GM12878 (cell line): ENCODE data around the gene FOXP4. TPM values are rescaled to one million over a fixed set of nuclear protein-coding genes. Genes with fewer than 3 reads are reported as not detected.

Source experiments
- ATAC-seq: fragments of 200-7000 bp; cut with Tn5 transposase; 3 replicates; pipeline ENCODE4 v1.9.1; 2020; ENCODE audit warnings: mild to moderate bottlenecking, moderate library complexity
- BruUV-seq: library from RNA; stranded (reverse); fragments of 400-500 nt; replicated peaks from 2 replicates; lab custom pipeline; 2021; lab: Mats Ljungman, UMichigan
- CTCF ChIA-PET: fragments of 300-600 bp; sonication (Branson Sonifier 250); formaldehyde crosslinking; extraction: SDS; loops from one replicate; lab custom pipeline; 2021; ENCODE audit warnings: inconsistent platforms; lab: Yijun Ruan, JAX
- POLR2A ChIA-PET: fragments of 350-600 bp; formaldehyde crosslinking; extraction: SDS; loops from one replicate; lab custom pipeline; 2021; ENCODE audit warnings: inconsistent platforms; lab: Charles Lee
- RAD21 ChIA-PET: fragments of 300-600 bp; sonication (Branson Sonifier 250); formaldehyde crosslinking; loops from one replicate; lab custom pipeline; 2023; ENCODE audit warnings: antibody characterized with exemption; ENCODE audit not compliant: unreplicated experiment; lab: Charles Lee
- SMC1A ChIA-PET: fragments of 300-600 bp; sonication (Branson Sonifier 250); formaldehyde crosslinking; loops from one replicate; lab custom pipeline; 2023; ENCODE audit not compliant: unreplicated experiment, uncharacterized antibody; lab: Charles Lee
- DNase-seq: peaks from one replicate; pipeline ENCODE4 v3.0.0-alpha.2; 2011; ENCODE audit warnings: low read depth, low spot score
- FAIRE-seq: peaks from 3 replicates; lab custom pipeline; 2011; peaks lifted over from hg19 to GRCh38; lab: Jason Lieb, UNC
- H2AFZ ChIP-seq: 2 replicates; pipeline ENCODE4 v1.6.0; 2011; ENCODE audit warnings: low read depth, low read length, control low read depth; ENCODE audit not compliant: control insufficient read depth
- H3K27ac ChIP-seq: 2 replicates; pipeline ENCODE4 v1.5.1; 2011; ENCODE audit warnings: control low read depth; ENCODE audit not compliant: control insufficient read depth, insufficient read depth
- H3K27me3 ChIP-seq, 2 experiments: replicated peaks in 1 of 2; 2 replicates each; pipeline versions ENCODE4 v1.6.0 to v1.6.1; 2011; ENCODE audit warnings: low read length in 1 of 2; ENCODE audit not compliant: control insufficient read depth in 2 of 2, insufficient read depth in 2 of 2
- H3K36me3 ChIP-seq, 2 experiments: 2 replicates each; pipeline ENCODE4 v1.5.1; 2011; ENCODE audit warnings: low read length in 1 of 2; ENCODE audit not compliant: control insufficient read depth in 2 of 2, insufficient read depth in 2 of 2
- H3K4me1 ChIP-seq: 2 replicates; pipeline ENCODE4 v1.6.1; 2011; ENCODE audit warnings: mild to moderate bottlenecking, low read length, moderate library complexity, mixed read lengths; ENCODE audit not compliant: control insufficient read depth, insufficient read depth
- H3K4me2 ChIP-seq: 2 replicates; pipeline ENCODE4 v1.6.0; 2011; ENCODE audit warnings: control low read depth; ENCODE audit not compliant: control insufficient read depth, insufficient read depth
- H3K4me3 ChIP-seq: fragments of 200-600 bp; sonication (generic); 2 replicates; pipeline ENCODE4 v1.5.1; 2016
- H3K79me2 ChIP-seq: 2 replicates; pipeline ENCODE4 v1.6.0; 2011; ENCODE audit warnings: low read length; ENCODE audit not compliant: control insufficient read depth, insufficient read depth
- H3K9ac ChIP-seq: 2 replicates; pipeline ENCODE4 v1.8.0; 2011; ENCODE audit warnings: low read length, control low read depth, mixed read lengths; ENCODE audit not compliant: control insufficient read depth, insufficient read depth
- H3K9me3 ChIP-seq: replicated peaks from 3 replicates; pipeline ENCODE4 v1.5.1; 2011; ENCODE audit warnings: mild to moderate bottlenecking, low read length; ENCODE audit not compliant: control insufficient read depth, insufficient read depth
- H4K20me1 ChIP-seq: 2 replicates; pipeline ENCODE4 v1.6.0; 2011; ENCODE audit not compliant: control insufficient read depth, insufficient read depth
- ASH2L ChIP-seq: fragments of 300-600, 200-600 bp; sonication (generic); IDR thresholded peaks from 2 replicates; pipeline ENCODE4 v1.6.1; 2017; ENCODE audit warnings: low read depth, mild to moderate bottlenecking, borderline replicate concordance
- CREM ChIP-seq: IDR thresholded peaks from 2 replicates; pipeline ENCODE4 v1.6.1; 2014; ENCODE audit warnings: antibody characterized with exemption, low read depth
- EP300 ChIP-seq, 2 experiments: fragments of 150-350 bp in 1 of 2; IDR thresholded peaks; 2 replicates each; pipeline ENCODE4 v1.6.1; 2011 to 2012; ENCODE audit warnings: low read depth in 2 of 2, low read length in 2 of 2, borderline replicate concordance in 1 of 2, improper control_type of control experiment in 1 of 2, inconsistent platforms in 1 of 2; ENCODE audit not compliant: control insufficient read depth in 1 of 2
- HSF1 ChIP-seq: fragments of 150-350 bp; IDR thresholded peaks from 2 replicates; pipeline ENCODE4 v1.6.1; 2014; ENCODE audit warnings: mild to moderate bottlenecking, low read depth, low read length
- MLLT1 ChIP-seq: fragments of 450-650 bp; IDR thresholded peaks from 2 replicates; pipeline ENCODE4 v1.6.1; 2016; ENCODE audit warnings: mild to moderate bottlenecking
- RBBP5 ChIP-seq: fragments of 200-600 bp; sonication (generic); conservative IDR thresholded peaks from 2 replicates; pipeline ENCODE4 v1.6.1; 2016
- WGBS: methylation state at CpG from one replicate; pipeline ENCODE4 v1.1.6; 2016; ENCODE audit warnings: low lambda C conversion rate; ENCODE audit not compliant: insufficient replicate concordance, insufficient coverage; ENCODE audit errors: missing lambda C conversion rate; 5-methylcytosine and 5-hydroxymethylcytosine counted together
- in situ Hi-C: fragments of 300-500 bp; cut with MboI; formaldehyde crosslinking; loops from 9 replicates; pipeline ENCODE4 v1.14.3; 2018; ENCODE audit warnings: mixed read lengths
- intact Hi-C: fragments of 100-400 bp; cut with micrococcal nuclease; formaldehyde crosslinking; loops from one replicate; pipeline ENCODE4 v1.14.2; 2022; ENCODE audit not compliant: unreplicated experiment
- polyA plus RNA-seq, 11 experiments: library from polyadenylated mRNA; depleted of rRNA in 4 of 11; unstranded in 6 of 11; stranded (reverse) in 5 of 11; fragments of >200 nt; fragmentation: Nextera tagmentation in 4 of 11; fragmentation: Illumina TruSeq in 1 of 11; extraction: Ambion mirVana in 4 of 11; extraction: Trizol in 1 of 11; gene quantifications; 1 replicate in 1 of 11; 2 replicates in 10 of 11; pipeline versions ENCODE4 v1.2.1 to v1.2.3, GENCODE V29; 2011 to 2016; ENCODE audit warnings: inconsistent platforms in 2 of 11, missing spikeins in 2 of 11, low read depth in 1 of 11
- total RNA-seq, 4 experiments: library from RNA; depleted of rRNA in 3 of 4; stranded (reverse); fragments of >200 nt in 3 of 4; fragmentation: Illumina TruSeq in 1 of 4; extraction: Trizol in 1 of 4; gene quantifications; 2 replicates each; pipeline versions ENCODE4 v1.2.1 to v1.2.3, GENCODE V29; 2013 to 2021

Gene FOXP4
- total and polyA plus RNA-seq, 10 of the 15 experiments (the other 5 are each of a cell fraction or from before 2014, with no cell fraction given) = 0.31 to 46.1 (median 2.3) TPM

GRCh38 chr6:41566961-41567360 is 20.8 kb downstream of the FOXP4 start:
- Histone ChIP-seq H3K4me3 (no peak overlapping the region), H3K36me3 (peaks cover 5 to 20% of the 10 kb centered on the region in 2 experiments; a peak in 3 of 4 replicates), H3K4me1 (no peaks in the 10 kb centered on the region), H2AFZ (no peak overlapping the region), H3K27ac (no peak overlapping the region), H3K9me3 (no peaks in the 10 kb centered on the region), H3K79me2 (no peaks in the 10 kb centered on the region; the same call in 1 of the 2 replicates), H3K4me2 (no peak overlapping the region), H3K9ac (no peak overlapping the region), H4K20me1 (no peaks in the 10 kb centered on the region), H3K27me3 (no peaks in the 10 kb centered on the region)
- SMC1A ChIA-PET = no interaction called here
- intact Hi-C loops = no loop called here
- CTCF ChIA-PET = interaction anchor here (0.8 kb wide), 1 partner anchor 116 kb away, joined by 3 read pairs; no protein-coding TSS in a partner anchor
- ATAC-seq (no peak), FAIRE-seq (no peak), DNase-seq (no peak)
- in situ Hi-C loops = no loop called here
- RAD21 ChIA-PET = no interaction called here
- BruUV-seq = no TSS peak
- POLR2A ChIA-PET = no interaction called here
- 94% methylated on average over 1 of the region's 1 CpG for WGBS
- no peak for TF ChIP-seq EP300 (IDR thresholded peaks at IDR 0.05; ENCODE audit: borderline replicate concordance in 1 of 2, control insufficient read depth in 1 of 2, low read depth in 2 of 2, low read length in 2 of 2)
- no peak for TF ChIP-seq HSF1
- no peak for TF ChIP-seq CREM
- no peak for TF ChIP-seq MLLT1
- TF ChIP-seq RBBP5 = no peak
- TF ChIP-seq ASH2L = no peak
